Mononuclear cell (primary cell): ENCODE results near the gene OTOG. TPM values are rescaled to one million over a fixed set of nuclear protein-coding genes. Genes with fewer than 3 reads are reported as not detected.
"Not testable (repeated sequence)": the region's sequence is repeated elsewhere in the genome, so short reads cannot be mapped to it uniquely, and the experiment has no call there.

Source experiments
- H3K27me3 ChIP-seq: 2 replicates; pipeline ENCODE4 v1.6.0; 2011; ENCODE audit warnings: low read length, control low read depth; ENCODE audit not compliant: insufficient read depth
- H3K4me1 ChIP-seq: 2 replicates; pipeline ENCODE4 v1.5.1; 2011; ENCODE audit warnings: mild to moderate bottlenecking, low read length, control low read depth; ENCODE audit not compliant: insufficient read depth
- H3K4me3 ChIP-seq: 2 replicates; pipeline ENCODE4 v1.5.1; 2011; ENCODE audit warnings: mild to moderate bottlenecking, low read length, moderate library complexity
- H3K9me3 ChIP-seq: 2 replicates; pipeline ENCODE4 v1.5.1; 2011; ENCODE audit warnings: low read depth, mild to moderate bottlenecking, control low read depth, low read length
- total RNA-seq: library from RNA; depleted of rRNA; stranded (reverse); fragments of >200 nt; gene quantifications from one replicate; pipeline ENCODE4 v1.2.3, GENCODE V29; 2012

The OTOG gene
- total RNA-seq, 1 donor = not detected

DNA sequence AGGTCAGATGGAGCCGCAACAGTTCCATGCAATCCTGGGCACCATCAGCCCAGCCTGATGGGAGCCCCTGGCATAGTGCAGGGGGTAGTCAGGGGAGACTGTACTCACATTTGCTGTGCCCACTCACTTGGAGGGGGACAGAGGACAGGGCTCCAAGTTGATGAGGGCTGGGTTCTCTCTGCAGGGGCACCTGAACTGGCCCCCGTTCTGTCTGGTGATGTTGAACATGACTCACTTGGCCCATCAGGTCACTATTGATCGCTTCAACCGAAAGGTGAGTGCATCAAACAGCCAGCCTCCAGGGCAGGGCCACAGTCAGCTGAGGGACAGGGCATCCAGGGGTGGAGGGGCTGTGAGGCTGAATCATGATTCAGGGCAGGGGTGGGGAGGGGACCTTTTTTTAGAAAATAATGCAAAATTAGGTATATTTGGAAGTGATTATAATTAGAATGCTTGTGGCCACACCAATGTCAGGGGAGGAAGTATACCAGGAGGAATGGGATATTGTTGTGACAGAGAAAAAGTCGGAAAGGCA, 66.4 kb downstream of the OTOG start:
- Histone ChIP-seq H3K27me3 (peaks cover 4% of the 10 kb centered on the region), H3K9me3 (no peaks in the 10 kb centered on the region), H3K4me1 (no peaks in the 10 kb centered on the region), H3K4me3 (no peak overlapping the region)

DNA sequence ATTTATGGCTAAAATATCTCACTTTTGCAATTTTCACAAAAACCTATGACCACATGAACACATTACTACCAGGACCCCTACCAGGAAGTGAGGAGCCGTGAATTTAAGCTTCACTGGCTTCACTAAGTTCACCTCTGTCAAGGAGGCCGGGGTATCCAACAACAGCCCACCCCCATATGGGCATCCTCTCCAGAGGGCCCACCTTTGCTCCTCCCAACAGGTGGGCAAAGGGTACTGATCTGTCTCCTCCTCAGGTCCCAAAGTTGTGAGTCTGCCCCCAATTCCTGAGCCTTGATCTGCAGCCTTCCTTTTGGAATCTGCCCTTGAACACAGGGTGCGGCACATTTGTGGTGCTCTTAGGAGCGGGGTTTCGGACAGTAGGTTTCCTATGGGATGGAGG, 66.9 kb downstream of the OTOG start:
- no peak overlapping the region for H3K4me3 ChIP-seq
- no peaks in the 10 kb centered on the region for H3K4me1 ChIP-seq
- H3K27me3 ChIP-seq = peaks cover 4% of the 10 kb centered on the region
- H3K9me3 ChIP-seq = no peaks in the 10 kb centered on the region

DNA sequence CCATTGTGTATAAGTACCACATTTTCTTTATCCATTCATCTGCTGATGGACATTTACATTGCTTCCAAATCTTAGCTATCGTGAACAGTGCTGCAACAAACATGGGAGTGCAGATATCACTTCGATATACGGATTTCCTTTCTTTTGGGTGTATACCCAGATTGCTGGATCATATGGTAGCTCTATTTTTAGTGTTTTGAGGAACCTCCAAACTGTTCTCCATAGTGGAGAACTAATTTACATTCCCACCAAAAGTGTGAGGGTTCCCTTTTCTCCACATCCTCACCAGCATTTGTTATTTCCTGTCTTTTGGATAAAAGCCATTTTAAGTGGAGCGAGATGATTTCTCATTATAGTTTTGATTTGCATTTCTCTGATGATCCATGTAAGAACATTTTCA, 75.7 kb downstream of the OTOG start:
- H3K4me1 ChIP-seq, H3K4me3 ChIP-seq: not testable (repeated sequence)
- H3K9me3 ChIP-seq = peaks cover 13% of the 10 kb centered on the region
- peaks cover 11% of the 10 kb centered on the region for H3K27me3 ChIP-seq

DNA sequence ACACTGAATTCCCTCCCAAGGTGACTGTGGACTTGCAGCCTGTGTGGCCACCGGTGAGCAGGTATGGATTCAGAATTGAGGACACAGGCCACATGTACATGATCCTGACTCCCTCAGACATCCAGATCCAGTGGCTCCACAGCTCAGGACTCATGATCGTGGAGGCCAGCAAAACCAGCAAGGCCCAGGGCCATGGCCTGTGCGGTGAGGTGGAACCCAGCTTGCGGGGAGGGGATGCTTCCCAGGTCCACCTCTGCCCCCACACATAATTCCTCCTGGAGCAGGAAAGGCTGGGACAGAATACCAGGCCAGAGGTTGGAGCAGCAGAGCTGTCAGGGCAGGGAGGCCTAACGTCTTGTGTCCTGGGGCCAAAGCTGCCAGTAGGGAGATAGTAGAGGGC, 82.1 kb downstream of the OTOG start:
- Histone ChIP-seq H3K9me3 (no peaks in the 10 kb centered on the region), H3K4me3 (no peak overlapping the region), H3K4me1 (no peaks in the 10 kb centered on the region), H3K27me3 (peaks cover 3% of the 10 kb centered on the region)

GRCh38 chr11:17630936-17631335, 83.9 kb downstream of the OTOG start:
- Histone ChIP-seq H3K27me3 (no peaks in the 10 kb centered on the region), H3K9me3 (no peaks in the 10 kb centered on the region), H3K4me1 (no peaks in the 10 kb centered on the region), H3K4me3 (no peak overlapping the region)

GRCh38 chr11:17631702-17632365, 84.8 kb downstream of the OTOG start:
- Histone ChIP-seq H3K4me3 (no peak overlapping the region), H3K27me3 (no peaks in the 10 kb centered on the region), H3K4me1 (no peaks in the 10 kb centered on the region), H3K9me3 (no peaks in the 10 kb centered on the region)

- H3K4me1 ChIP-seq = no peaks in the 10 kb centered on the region
- no peaks in the 10 kb centered on the region for H3K9me3 ChIP-seq
- H3K4me3 ChIP-seq = no peak overlapping the region
- H3K27me3 ChIP-seq = no peaks in the 10 kb centered on the region
These were observed 86.4 kb downstream of the OTOG start for GRCh38 chr11:17633279-17633986.

GRCh38 chr11:17633987-17634775, 87.1 kb downstream of the OTOG start:
- Histone ChIP-seq H3K27me3 (no peaks in the 10 kb centered on the region), H3K4me3 (no peak overlapping the region), H3K9me3 (no peaks in the 10 kb centered on the region), H3K4me1 (no peaks in the 10 kb centered on the region)

DNA sequence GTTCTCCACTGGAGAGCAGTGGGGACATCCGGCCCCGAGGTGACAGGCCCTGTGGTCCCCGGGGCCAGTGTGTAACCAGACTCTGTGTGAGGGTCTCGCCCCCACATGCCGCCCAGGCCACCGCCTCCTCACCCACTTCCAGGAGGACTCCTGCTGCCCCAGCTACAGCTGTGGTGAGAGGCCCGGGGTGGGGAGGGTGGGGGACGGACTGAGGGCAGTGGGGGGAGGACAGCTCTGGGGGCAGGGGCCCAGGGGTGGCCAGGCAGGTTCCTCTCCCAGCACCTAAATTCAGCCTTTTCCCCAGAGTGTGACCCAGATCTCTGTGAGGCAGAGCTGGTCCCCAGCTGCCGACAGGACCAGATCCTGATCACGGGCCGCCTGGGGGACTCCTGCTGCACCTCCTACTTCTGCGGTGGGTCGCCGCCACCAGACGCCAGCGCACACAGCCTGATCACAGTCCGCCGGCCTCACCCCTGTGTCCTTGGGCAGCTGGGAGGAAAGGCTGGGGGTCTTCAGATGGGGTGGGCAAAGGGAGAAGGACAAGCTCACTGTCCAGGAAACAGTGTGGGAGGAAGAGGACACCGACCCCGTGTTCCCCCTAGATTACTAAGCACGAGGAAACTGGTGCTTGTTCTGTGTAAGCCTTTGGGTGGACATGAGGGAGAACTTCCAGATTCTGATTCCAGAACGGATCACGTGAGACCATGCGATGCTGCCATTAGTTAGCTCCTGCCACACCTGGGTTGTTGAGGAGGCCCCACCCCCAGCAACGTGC, 87.9 kb downstream of the OTOG start:
- Histone ChIP-seq H3K27me3 (no peaks in the 10 kb centered on the region), H3K9me3 (no peaks in the 10 kb centered on the region), H3K4me3 (no peak overlapping the region), H3K4me1 (no peaks in the 10 kb centered on the region)

DNA sequence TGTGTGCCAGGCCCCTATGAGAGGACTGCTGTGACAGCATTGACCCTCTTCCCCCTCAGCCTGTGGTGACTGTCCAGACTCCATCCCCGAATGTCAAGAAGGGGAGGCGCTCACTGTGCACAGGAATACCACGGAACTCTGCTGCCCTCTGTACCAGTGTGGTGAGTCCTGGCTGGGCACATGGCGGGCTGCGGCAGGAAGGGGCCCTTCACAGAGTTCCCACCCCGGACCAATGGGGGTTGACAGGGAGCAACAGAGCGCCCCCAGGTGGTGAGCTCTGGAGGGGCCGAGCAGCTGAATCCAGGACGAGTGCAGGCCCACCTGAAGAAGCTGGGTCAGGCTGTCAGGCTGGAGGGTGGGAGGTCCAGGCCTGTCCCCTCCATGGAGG, 88.5 kb downstream of the OTOG start:
- no peaks in the 10 kb centered on the region for H3K27me3 ChIP-seq
- H3K4me3 ChIP-seq = no peak overlapping the region
- H3K4me1 ChIP-seq = no peaks in the 10 kb centered on the region
- H3K9me3 ChIP-seq = no peaks in the 10 kb centered on the region

GRCh38 chr11:17636721-17637120, 89.7 kb downstream of the OTOG start:
- no peaks in the 10 kb centered on the region for H3K27me3 ChIP-seq
- no peaks in the 10 kb centered on the region for H3K9me3 ChIP-seq
- no peaks in the 10 kb centered on the region for H3K4me1 ChIP-seq
- no peak overlapping the region for H3K4me3 ChIP-seq

- Histone ChIP-seq H3K9me3 (no peaks in the 10 kb centered on the region), H3K27me3 (no peaks in the 10 kb centered on the region), H3K4me1 (no peaks in the 10 kb centered on the region), H3K4me3 (no peak overlapping the region)
These were observed 90.8 kb downstream of the OTOG start for GRCh38 chr11:17637901-17638300.

DNA sequence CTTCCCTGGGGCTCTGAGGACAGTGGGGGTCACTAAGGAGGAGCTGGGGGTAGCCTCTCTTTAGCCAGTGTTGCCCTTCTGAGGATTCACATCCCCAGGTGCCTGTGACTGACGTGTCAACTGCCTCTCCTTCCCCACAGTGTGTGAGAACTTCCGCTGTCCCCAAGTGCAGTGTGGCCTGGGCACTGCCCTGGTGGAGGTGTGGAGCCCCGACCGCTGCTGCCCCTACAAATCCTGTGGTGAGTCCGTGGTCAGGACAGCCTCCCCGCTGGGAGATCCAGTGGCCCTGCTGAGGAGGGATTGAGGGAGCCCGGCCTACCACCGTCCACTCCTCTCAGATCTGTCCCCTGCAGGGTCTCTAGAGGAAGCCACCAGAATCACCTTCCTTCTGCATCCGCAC, 91.3 kb downstream of the OTOG start:
- no peak overlapping the region for H3K4me3 ChIP-seq
- H3K27me3 ChIP-seq = no peaks in the 10 kb centered on the region
- no peaks in the 10 kb centered on the region for H3K4me1 ChIP-seq
- H3K9me3 ChIP-seq = no peaks in the 10 kb centered on the region

DNA sequence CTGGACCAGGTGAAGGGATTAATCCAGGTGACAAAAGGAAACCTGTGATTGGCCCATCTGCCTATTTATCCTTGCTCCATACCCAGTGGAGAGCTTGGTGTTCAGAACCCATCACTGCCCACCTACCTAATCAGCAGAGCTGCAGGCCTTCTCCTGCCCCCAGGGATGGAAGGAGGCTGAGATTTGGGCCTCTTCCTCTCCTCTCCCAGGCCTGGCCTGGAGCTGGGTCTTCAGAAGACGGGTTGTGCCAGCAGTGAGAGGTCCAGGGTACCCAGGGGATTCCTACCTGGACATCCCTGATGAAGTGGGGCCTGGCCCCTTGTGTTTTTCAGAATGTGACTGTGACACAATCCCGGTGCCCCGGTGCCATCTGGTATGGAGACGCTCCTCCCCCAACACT, 92.0 kb downstream of the OTOG start:
- no peaks in the 10 kb centered on the region for H3K27me3 ChIP-seq
- no peaks in the 10 kb centered on the region for H3K4me1 ChIP-seq
- no peak overlapping the region for H3K4me3 ChIP-seq
- H3K9me3 ChIP-seq = no peaks in the 10 kb centered on the region

GRCh38 chr11:17639781-17640180, 92.7 kb downstream of the OTOG start:
- Histone ChIP-seq H3K9me3 (no peaks in the 10 kb centered on the region), H3K4me1 (no peaks in the 10 kb centered on the region), H3K4me3 (no peak overlapping the region), H3K27me3 (no peaks in the 10 kb centered on the region)
